GM18870 (cell line): ENCODE results near the gene MEIG1.
"Not testable (repeated sequence)": the region's sequence is repeated elsewhere in the genome, so short reads cannot be mapped to it uniquely, and the experiment has no call there.

Experiments used
- ATAC-seq: cut with Tn5 transposase; IDR thresholded peaks from one replicate; pipeline ENCODE4 v1.9.1; 2021; ENCODE audit warnings: moderate library complexity; ENCODE audit not compliant: unreplicated experiment

Gene MEIG1, protein sequence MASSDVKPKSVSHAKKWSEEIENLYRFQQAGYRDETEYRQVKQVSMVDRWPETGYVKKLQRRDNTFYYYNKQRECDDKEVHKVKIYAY

DNA sequence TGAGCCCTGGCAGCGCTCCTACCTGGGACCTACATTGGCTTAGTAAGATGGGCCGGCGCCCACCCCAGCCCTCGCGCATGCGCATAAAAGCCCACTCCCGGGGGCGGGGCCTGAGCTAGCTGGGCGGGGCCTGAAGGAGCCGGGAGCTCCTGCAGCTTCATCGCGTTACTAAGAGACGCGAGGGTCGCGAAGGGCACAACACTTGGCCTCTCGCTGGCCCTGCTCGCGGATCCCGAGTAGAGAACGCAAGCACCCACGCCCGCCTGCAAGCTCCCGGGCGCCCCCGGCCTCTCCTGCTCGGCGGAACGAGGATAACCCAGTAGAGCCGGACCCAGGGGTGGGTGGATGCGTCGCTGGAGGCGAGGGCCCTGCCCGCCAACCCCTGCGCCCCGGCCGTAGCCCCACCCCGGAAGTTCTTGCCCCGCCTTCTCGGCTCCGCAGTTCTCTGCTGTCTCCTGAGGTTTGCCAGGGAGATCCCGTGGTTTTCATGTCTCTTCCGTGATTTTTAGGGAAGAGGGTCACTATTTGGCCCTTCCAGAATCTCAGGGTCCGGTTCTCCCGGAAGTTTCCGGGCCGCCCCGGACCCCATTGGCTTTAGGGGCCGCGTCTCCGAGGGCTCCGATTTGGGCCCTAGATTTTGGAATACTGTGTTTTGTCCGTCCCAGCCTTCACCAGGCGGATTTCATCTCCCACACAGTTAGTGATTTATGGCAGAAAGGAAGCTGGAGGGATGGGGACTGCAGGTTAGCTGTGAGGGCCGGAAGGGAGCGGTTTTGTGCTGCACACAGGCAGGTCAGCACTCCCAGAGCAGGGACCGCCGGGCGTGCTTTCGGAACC, at the start of gene MEIG1:
TSS of gene MEIG1 (plus strand) at position 168 of the 837 bp plus-strand sequence. CDS start 7,081 bp downstream, outside the sequence.
- peak; percentile 63 for ATAC-seq

DNA sequence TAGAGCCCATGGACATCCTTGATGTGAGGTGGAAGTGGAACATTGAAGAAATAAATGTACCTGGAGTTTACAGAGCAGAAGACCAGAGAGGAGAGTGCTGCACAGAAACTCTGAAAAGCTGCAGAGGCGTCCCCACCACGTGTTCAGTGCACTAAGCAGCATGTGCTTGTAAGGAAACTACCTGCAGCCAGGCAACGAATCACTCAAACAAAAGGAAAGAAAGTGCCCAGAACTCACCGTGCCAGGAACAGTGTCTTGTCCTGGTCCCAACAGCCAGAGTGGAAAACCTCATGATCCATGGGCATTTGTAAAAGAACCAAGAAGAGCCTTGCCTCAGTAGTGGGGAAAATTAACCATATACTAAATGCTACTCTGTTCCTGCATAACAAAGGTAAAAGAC, 48.2 kb upstream of the MEIG1 start:
- no peak for ATAC-seq

DNA sequence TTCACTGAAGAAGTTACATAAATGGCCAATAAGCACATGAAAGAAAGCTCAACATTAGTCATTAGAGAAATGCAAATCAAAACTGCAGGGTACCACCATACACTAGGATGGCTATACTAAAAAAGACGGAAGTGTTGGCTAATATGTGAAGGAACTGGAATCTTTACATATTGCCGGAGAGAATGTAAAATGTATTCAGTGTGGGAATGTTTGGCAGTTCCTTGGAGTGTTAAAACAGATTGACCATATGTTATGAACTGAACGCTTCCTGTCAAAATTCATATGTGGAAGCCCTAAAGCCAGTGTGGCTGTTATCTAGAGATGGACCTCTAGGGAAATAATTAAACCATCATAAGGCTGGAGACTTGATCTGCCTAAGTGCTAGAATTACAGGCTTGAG, 47.4 kb upstream of the MEIG1 start:
- no peak for ATAC-seq

DNA sequence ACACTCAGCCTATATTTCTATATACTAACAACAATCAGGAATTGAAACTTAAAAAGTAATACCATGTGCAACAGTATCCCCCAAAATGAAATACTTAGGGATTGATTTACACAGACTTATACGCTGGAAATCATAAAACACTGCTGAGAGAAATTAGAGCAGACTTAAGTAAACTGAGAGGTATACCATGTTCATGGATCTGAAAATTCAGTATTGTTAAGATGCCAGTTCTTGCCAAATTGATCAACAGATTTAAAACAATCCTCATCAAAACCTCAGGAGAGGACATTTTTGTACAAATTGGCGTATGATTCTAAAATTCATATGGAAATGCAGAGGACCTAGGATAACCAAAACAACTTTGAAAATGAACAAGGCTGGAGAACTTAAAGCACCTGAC, 42.6 kb upstream of the MEIG1 start:
- ATAC-seq: no peak

DNA sequence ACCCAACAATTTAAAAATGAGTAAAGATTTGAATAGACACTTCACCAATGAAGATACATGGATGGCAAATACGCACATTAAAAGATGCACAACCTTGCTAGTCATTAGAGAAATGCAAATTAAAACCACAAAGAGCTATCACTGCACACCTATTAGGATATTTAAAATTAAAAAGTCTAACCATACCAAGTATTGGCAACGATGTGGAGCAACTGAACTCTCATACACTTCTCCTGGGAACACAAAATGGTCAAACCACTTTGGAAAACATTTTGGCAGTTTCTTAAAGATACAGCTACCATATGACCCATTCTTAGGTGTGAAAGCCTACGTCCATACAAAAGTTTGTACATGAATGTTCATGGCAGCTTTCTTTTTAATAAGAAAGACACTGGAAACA, 41.4 kb upstream of the MEIG1 start:
- no peak for ATAC-seq

DNA sequence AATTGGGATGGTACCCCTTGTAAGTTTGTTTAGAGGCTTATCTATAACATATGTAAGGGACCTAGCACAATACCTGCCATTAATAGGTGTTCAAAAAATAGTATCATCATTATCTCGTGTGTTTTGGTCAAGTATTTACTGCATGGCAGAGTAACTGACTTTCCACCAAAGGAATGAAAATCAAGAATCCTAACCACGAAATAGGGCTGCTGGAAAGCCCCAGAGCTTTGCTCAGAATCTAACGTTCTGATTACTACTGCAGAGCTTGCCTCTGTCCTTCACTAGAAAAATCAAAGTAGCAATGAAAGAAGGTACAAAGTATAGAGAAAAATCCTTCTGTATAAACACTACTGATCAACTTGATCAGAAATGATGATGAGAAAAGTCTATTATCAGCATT, 40.2 kb upstream of the MEIG1 start:
- no peak for ATAC-seq

DNA sequence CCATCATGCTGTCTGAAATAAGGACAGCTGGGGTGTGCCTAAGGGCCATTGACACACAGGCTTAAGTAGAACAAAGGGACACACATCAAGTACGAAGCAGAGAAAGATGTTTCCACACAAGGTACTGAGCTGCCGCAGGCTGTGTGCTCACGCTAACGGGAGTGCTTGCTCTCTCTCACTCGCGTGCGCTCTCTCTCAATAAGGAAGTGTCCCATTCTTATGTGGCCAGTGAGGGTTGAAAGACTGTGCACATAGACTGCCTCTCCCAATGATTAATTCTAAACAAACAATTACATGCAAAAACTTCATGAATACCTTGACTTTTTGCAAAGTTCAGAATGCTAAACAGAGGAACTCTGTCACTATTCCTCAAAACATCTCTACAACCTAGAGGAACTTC, 35.2 kb upstream of the MEIG1 start:
- no peak for ATAC-seq

DNA sequence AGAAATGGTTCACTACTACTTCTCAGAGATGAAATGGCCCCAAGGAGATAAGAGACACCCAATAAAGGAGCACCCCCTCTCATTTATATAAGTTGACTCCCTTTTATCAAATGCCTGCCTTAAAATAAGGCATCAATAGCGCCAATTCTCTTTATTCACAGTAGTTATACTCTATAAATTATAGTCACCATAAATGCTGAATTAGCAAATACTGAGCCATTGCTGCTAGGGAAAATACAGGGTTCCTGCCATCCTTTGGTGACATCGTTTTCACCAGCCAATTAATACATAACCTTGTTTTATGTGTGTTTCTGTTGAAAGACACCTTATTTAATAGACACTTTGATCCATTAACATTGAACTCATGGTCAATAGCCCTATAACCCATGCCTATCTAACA, 33.9 kb upstream of the MEIG1 start:
- ATAC-seq: no peak

DNA sequence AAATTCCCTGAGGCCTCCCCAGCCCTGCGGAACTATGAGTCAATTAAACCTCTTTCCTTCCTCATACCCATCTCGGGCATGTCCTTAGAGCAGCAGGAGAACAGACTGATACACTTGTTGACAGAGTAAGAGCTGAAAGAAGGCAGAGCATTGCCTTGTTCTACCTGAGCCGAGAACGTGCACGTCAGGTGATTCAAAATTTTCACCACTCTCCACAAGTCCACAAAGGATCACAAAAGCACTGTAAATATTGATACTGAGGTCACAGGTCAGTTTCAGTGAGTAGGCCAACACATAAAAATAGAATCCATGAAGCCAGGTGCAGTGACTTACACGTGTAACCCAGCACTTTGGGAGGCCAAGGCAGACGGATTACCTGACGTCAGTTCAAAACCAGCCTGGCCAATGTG, 33.1 kb upstream of the MEIG1 start:
- ATAC-seq: no peak

DNA sequence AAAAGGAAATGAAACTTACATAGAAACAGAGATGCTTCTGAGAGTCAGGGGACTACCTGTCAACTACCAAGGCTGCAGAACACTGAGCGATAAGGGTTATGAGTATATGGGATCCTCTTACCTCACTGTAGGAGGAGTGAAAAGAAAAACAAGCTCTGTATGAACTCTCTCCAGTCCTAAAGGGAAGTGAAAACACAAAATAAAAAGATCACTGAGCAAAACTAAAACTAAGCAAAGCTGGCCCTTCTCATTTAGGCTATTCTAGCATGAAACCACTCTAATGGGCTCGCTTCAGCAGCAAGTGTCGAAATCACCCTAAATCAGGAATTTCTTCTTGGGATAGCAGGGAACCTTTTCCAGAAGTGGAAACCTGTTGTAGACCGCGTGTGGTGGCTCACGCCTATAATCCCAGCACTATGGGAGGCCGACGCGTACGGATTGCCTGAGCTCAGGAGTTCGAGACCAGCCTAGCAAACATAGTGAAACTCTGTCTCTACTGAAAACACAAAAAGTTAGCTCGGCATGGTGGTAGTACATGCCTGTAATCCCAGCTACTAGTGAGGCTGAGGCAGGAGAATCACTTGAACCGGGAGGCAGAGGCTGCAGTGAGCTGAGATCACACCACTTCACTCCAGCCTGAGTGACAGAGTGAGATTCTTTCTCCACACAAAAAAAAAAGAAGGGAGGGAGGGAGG, 32.3 kb upstream of the MEIG1 start:
- peak; percentile 92 for ATAC-seq

DNA sequence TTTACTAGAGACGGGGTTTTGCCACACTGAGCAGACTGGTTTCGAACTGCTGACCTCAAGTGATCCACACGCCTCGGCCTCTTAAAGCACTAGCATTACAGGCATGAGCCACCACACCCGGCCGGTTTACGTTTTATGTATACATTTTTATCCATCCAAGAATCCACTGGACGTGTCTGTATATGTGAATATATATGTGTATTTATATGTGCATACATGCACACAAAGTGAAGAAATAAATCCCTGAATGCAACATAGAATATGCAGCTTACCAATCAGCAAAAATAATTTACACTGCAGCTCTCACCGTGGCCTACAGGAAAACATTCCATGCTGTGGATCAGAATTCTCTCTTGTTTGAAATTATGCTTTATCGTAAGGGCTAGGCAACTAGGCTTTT, 28.6 kb upstream of the MEIG1 start:
- no peak for ATAC-seq

DNA sequence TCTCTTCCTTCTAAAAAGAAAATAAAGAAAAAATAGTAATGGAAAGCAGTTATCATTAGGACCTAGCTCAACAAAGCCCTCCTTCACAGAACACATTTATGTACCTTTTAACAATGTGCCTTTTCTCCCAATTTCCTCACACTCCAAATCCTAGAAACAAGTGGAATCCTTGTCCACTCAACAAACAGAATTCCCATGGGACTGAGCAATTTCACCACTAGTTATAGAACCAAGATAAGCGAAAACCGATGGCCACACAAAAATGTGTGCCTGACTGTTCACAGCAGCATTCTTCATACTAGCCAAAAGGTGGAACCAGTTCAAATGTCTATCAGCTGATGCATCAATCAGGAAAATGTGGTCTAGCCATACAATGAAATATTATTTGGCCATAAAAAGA, 22.6 kb upstream of the MEIG1 start:
- ATAC-seq: no peak

DNA sequence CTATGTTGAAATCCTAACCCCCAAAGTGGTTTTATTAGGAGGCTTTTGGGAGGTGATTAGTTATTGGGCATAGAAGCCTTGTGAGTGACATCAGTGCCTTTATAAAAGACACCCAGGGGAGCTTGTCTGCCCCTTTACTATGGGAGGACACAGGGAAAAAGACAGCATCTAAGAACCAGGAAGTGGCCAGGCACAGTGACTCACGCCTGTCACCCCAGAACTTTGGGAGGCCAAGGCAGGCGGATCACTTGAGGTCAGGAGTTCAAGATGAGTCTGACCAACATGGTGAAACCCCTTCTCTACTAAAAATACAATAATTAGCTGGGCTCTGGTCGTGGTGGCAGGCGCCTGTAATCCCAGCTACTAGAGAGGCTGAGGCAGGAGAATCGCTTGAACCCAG, 20.2 kb upstream of the MEIG1 start:
- not testable (repeated sequence) for ATAC-seq

DNA sequence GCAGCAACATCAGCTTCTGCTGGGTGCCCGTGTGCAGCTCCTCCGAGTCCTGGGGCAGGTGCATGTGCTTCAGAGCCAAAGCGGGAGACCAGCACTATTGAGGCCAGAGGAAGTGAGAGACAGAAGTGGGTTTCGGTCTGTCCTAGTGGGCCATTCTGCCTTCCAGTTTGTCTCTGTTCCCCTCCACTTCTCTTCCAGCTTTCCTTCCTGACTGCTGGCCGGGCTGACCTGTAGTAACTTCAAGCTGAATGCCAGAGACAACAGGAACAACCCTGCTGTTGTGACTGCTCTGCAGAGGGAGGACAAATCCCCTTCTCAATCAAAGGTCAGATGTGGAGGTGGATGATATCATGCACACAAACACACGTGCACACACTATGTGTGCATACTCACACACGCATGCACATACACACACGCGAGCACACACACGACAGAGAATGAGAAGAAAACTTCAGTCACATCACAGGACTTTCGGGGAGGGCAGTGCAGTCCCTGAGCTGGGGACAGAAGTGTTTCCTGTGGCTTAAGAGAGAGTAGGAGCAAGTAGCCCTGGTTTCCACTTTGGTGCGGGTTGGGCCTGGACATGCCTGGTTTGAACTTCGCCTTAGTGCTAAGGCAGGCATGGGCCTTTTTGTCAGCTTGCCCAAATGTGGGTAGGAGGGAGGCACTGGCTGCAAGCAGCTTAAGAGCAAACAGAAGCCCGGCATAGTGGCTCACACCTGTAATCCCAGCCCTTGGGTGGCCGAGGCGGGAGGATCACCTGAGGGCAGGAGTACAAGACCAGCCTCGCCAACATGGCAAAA, 16.8 kb upstream of the MEIG1 start:
- peak; percentile 82 for ATAC-seq

DNA sequence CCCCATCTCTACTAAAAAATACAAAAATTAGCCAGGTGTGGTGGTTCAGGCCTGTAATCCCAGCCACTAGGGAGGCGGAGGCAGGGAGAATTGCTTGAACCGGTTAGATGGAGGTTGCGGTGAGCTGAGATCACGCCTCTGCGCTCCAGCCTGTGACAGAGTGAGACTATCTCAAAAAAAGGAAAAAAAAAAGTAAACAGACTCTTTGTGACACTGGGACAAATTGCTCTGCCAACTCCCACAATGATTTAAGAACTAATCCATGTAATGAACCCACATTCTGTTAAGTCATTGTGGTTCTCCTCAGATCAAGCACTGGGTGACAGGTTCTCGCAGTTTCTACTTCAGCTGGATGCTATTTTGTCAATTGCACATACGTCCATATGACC, 16.2 kb upstream of the MEIG1 start:
- not testable (repeated sequence) for ATAC-seq

DNA sequence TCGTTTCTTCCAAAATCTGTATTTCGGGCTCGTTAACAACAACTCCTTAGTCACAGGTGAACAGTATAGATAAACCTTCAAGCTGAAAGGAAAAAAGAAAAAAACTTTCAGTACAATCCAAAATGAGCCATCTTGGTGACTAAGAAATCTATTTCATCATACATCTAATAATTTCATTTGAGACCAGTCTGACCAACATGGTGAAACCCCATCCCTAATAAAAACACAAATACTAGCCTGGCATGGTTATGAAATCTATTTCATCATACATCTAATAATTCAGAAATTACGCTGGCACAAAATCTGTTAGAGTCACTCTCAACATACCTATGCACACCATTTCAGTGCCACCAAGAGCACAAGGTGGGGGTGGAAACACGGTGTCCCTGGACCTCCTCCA, 14.1 kb upstream of the MEIG1 start:
- ATAC-seq: no peak

DNA sequence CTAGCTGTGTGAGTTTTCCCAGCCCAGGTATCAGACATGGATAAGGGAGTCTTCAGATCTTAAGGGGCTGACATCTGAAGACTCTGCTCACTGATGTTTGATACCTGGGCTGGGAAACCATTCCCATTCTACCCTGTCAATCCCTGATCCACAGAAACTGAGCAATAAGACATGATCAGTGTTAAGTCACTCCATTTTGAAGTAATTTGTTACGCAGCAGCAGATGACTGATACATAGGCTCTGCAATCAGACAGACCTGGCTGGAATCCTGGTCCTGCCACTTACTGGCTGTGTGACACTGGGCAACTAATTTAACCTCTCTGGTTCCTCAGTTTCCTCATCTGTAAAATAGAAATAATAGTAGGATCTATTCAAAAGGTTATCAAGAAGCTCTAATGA, 11.9 kb upstream of the MEIG1 start:
- ATAC-seq: no peak

DNA sequence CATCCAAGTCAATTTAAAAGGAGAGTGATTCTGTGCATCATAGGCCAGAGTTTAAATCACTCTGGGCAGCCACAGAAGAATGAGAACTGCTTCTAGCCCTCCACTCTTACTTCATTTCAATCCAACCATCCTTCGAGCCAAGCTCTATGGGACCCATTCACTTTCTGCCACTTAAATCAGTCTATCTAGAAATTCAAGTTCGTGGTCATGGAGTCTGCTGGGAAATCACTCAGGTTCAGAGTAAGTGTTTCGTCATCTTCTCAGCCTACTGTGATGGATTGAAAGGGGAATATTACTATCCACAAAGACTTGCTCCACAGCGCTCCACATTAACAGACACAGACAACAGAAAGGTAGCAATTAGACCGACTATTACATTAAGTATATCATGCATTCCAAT, 9.9 kb upstream of the MEIG1 start:
- ATAC-seq: no peak

DNA sequence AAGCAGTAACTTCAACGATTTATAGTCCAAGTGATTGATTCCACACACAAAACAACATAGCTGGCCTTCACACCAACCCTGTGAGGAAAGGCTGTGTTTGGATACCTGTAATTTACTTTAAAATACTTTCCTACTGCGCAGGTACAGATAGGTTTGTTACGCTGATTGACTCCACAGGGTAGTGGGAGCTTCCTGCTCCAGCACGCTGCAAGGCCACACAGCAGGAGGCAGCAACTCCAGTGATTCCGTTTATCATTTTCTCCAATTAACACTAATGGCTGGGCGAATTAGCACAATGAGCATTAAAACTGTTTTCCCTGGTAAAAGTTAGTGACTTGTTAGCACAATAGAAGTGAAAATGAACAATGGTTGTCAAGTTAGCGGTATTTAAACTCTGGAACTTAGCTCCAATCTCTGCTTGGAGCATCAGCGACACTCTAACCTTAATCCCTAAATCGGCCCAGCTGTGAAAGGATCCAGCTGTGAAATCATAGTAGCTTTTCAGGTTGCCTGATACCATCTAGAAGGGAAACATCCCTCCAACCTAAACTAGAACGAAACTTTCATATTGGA, 6.3 kb upstream of the MEIG1 start:
- no peak for ATAC-seq

DNA sequence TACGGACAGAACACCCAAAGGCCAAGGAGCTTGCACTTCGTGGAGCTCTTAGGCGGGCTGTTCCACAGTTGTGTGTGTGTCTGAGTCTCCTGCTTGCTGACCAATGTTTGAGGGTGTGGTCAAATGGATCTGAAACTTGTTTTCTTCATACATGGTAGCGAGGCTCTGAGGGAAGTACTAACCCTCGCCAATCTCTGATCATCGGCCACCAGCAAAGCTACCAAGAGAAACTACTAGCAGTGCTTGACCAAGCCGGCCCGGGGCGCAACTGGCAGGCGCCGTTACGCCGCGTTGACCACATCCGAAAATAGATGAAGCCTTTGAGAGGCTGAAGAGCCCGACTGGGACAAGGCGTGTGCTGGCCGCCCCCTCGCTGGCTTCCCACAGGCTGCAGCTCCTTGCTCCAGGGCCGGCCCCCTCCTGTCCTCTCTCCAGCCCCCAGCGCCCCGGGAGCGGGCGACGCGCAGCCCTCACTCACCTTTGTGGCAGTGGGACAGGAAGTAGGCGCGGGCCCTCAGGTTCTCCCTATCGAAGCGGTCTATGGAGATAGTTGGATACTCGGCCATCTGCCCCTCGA, 5.7 kb upstream of the MEIG1 start:
- ATAC-seq: peak; percentile 46
